Measurements from ENCODE around the gene AOC2.

Gene AOC2

DNA sequence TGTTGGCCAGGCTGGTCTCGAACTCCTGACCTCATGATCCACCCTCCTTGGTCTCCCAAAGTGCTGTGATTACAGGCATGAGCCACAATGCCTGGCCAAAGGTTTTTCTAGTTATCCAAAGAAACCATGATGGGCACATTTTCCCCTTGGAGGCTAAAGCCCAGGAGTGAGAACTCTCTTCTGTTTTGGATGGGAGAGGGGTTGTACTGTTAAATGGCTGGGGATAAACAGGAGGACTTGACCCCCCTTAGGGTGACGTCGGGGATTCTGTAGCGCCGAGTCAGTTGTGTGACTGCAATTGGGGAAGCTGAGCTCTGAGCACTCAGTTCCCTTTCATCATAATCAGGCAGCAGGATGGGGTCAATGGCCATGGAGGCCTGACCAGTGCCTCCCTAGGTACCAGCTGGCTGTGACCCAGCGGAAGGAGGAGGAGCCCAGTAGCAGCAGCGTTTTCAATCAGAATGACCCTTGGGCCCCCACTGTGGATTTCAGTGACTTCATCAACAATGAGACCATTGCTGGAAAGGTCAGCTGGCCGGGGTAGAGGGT is 10.7 kb downstream of the AOC2 start:
- TF ChIP-seq GATA3 (IDR thresholded peaks at IDR 0.05; ENCODE audit: low read depth, low read length) = no peak

DNA sequence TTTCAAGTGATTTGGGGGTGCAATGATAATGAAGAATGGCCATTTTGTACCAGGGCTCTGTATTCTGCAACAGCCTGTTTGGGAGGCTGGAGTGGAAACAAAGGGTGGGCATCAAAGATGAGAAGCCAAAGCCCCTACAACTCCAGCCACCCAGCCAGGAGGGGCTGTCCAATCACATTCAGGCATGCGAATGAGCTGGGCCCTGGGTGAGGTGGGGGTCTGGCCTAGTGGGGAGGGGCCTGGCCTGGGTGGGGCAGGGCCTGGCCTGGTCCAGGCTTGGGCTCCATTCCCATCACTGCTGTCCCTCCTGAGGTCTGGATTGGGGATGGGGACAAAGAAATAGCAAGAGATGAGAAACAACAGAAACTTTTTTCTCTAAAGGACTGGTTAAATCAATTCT is 13.0 kb downstream of the AOC2 start:
- TF ChIP-seq GATA2 (IDR thresholded peaks at IDR 0.05; ENCODE audit: low read depth, low read length) (no peak), GATA3 (IDR thresholded peaks at IDR 0.05; ENCODE audit: low read depth, low read length) (no peak)

DNA sequence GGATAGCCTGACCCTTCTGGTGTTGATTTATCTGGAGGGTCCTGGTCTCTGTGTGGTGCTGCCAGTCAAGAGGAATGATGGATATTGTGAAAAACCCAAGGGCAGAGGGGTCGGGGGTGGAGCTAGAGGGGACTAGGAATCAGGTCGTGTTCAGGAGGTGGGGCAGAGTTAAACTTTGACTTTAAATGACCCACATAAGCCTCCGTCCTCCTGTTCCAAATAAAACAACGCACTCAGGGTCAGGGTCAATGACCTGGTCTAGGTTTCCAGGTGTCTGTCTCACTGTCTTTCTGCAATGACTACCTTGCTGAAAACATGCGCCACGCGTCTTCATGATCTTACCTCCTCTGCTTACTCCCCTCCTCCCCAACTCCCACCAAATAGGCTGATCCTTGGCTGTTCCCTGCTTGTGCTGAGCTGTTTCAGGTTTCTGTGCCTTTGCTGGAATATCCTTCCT is 21.3 kb downstream of the AOC2 start:
- TF ChIP-seq GATA2 (IDR thresholded peaks at IDR 0.05; ENCODE audit: low read depth, low read length) = no peak
- no peak for TF ChIP-seq GATA3 (IDR thresholded peaks at IDR 0.05; ENCODE audit: low read depth, low read length)

DNA sequence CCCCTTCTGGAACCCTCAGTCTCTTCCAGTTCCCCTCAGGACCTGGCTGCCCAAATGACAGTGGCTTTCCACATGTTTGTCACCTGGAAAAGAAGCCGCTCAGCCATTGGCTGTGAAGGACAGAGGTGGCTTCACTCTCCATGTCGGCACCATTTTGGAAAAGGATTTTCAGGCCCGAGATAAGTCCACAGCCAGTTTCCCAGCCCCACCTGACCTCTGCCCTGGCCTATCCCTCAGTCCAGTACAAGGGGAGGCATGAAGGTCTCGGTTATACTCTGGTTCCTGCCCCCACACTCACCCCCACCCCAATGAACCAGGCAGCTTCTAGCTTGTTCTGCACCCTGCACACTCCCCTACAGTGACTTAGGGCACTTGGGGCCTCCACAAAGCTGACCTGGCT is 21.8 kb downstream of the AOC2 start:
- no peak for TF ChIP-seq GATA3 (IDR thresholded peaks at IDR 0.05; ENCODE audit: low read depth, low read length)
- no peak for TF ChIP-seq GATA2 (IDR thresholded peaks at IDR 0.05; ENCODE audit: low read depth, low read length)

DNA sequence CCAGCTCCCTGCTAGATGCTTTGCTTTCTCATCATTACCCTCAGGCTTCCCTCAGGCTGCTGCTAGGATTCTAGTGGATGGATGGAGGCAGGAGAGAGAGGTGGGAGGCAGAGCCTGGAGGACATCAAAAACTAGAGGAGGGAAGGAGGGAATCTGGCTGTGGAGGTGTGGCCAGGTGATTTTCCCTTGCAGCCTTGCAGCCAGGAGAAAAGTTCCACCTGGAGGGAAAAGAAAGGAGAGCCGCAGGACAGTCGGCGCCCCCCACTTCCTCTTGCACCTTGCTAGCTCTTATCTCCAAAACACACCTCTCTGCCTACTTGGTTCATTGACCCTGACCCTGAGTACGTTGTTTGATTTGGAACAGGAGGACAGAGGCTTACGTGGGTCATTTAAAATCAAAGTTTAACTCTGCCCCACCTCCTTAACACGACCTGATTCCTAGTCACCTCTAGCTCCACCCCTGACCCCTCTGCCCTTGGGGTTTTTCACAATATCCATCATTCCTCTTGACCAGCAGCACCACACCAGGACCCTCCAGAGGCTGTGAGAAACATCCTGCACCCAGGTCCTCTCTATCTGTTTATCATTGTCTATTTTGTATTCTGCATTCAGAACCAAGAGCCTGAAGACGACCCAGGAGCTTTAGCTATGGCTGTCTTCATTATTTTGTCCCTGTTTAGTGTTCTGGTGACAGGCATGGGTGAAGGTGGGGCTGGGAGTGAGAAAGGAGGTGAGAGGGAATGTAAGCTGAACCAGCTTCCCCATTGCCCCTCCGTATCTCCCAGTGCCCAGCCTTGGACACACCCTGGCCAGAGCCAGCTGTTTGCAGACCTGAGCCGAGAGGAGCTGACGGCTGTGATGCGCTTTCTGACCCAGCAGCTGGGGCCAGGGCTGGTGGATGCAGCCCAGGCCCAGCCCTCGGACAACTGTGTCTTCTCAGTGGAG is 22.5 kb downstream of the AOC2 start:
- no peak for TF ChIP-seq GATA2 (IDR thresholded peaks at IDR 0.05; ENCODE audit: low read depth, low read length)
- TF ChIP-seq GATA3 (IDR thresholded peaks at IDR 0.05; ENCODE audit: low read depth, low read length) = no peak

DNA sequence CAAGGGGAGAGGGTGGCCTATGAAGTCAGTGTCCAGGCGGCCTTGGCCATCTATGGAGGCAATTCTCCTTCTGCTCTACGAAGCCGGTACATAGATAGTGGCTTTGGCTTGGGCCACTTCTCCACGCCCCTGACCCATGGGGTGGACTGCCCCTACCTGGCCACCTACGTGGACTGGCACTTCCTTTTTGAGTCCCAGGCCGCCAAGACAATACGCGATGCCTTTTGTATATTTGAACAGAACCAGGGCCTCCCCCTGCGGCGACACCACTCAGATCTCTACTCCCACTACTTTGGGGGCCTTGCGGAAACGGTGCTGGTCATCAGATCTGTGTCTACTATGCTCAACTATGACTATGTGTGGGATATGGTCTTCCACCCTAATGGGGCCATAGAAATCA is 24.0 kb downstream of the AOC2 start:
- TF ChIP-seq GATA3 (IDR thresholded peaks at IDR 0.05; ENCODE audit: low read depth, low read length) (no peak), GATA2 (IDR thresholded peaks at IDR 0.05; ENCODE audit: low read depth, low read length) (no peak)

DNA sequence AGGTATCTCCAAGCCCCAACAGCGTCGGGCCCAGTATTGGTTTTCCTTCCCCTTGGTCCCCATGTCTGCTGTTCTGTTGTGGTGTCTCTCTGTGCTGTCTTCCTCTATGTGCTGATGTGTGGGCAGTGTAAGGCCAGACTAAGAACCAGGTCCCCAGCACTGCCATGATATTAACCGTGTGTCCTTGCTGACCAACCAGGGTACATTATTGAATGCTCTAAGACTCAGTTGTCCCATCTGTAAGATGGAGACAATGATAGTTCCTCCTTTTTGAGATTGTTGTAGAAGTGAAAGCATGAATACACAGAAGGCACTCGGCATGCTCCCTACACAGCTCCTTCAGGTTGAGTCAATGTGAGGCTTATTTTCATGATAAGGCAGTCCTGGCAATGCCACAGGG is 27.3 kb downstream of the AOC2 start:
- no peak for TF ChIP-seq GATA3 (IDR thresholded peaks at IDR 0.05; ENCODE audit: low read depth, low read length)
- TF ChIP-seq GATA2 (IDR thresholded peaks at IDR 0.05; ENCODE audit: low read depth, low read length) = no peak

DNA sequence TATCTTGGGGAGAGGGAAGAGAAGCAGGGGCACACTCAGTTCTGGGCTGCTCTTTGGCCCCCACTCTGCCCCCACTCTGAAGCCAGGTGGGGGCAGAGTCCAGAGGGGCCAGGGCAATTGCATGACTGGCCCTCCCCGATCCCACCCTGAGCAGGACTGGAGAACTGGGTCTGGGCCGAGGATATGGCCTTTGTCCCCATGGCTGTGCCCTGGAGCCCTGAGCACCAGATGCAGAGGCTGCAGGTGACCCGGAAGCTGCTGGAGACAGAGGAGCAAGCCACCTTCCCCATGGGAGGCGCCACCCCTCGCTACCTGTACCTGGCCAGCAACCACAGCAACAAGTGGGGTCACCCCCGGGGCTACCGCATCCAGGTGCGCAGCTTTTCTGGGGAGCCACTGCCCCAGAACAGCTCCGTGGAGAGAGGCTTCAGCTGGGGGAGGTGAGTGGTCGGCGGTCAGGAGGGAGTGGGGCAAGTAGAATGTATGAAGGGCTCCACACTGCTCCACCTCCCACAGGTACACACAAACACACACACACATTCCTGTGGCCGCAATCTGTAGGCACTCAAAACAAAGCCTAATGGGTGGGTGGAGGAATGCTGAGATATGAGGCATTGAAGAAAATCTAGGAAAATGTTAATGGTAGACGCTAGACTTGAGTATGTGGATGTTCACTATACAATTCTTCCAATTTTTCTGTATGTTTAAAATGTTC is 28.0 kb downstream of the AOC2 start:
- TF ChIP-seq GATA2 (IDR thresholded peaks at IDR 0.05; ENCODE audit: low read depth, low read length) = no peak
- no peak for TF ChIP-seq GATA3 (IDR thresholded peaks at IDR 0.05; ENCODE audit: low read depth, low read length)

DNA sequence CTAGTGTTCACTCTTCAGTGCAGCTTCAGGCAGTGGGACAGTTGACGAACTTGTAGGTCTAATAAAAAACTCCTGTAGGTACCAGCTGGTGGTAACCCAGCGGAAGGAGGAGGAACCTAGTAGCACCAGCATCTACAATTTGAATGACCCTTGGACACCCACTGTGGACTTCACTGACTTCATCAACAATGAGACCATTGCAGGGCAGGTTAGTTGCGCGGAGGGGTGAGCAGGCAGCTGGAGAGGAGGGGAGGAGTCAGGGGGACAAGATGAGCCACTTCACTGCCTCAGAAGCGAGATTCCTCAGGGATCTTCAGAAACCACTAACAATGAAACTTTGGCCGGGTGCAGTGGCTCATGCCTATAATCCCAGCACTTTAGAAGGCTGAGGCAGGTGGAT is 28.9 kb downstream of the AOC2 start:
- TF ChIP-seq GATA3 (IDR thresholded peaks at IDR 0.05; ENCODE audit: low read depth, low read length) (no peak), GATA2 (IDR thresholded peaks at IDR 0.05; ENCODE audit: low read depth, low read length) (no peak)

DNA sequence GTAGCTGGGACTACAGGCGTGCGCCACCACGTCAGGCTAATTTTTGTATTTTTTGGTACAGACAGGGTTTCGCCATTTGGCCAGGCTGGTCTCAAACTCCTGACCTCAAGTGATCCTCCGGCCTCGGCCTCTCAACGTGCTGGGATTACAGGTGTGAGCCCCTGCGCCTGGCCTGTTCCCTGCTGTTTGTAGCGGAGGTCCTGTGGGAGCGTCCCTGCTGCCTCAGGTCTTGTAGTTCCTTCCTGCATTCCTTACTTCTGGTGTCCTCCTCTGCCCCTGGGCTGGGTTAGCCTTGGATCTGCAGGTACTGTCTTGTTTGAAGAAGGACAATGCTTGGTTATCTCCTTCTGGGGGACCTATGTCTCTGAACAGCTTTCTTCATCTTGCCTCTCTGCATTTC is 32.7 kb downstream of the AOC2 start:
- no peak for TF ChIP-seq GATA3 (IDR thresholded peaks at IDR 0.05; ENCODE audit: low read depth, low read length)
- no peak for TF ChIP-seq GATA2 (IDR thresholded peaks at IDR 0.05; ENCODE audit: low read depth, low read length)

DNA sequence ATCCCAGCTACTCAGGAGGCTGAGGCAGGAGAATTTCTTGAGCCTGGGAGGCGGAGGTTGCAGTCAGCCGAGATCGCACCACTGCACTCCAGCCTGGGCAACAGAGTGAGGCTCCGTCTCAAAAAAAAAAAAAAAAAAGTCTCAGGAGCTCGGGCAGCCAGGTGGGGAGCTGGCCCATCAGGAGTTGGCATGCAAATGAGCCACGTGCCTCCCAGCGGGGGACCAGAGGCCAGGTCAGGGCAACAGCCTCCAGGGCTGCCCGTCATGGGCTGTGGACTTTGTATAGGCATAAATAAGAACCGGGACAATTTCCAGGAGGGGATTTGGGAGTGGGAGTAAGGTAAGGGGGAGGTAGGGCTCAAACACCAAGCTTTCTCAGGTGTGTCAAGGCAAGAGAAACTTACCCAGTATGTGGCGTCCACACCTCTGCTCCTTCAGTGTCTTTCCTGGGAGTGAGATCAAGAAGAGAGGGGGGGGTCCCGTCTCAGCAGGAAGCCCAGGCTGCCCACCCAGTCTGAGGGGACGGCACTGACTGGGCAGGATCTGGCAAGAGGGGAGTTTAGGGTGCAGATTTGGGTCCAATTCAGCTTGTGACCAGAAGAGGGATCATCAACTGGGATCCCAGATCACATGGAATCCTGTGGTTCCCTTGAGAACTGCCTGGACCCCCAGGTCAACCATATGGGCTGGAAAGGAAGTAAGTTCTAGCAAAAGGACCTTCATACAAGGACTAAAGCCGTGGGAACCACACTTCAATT is 33.9 kb downstream of the AOC2 start:
- no peak for TF ChIP-seq GATA2 (IDR thresholded peaks at IDR 0.05; ENCODE audit: low read depth, low read length)
- no peak for TF ChIP-seq GATA3 (IDR thresholded peaks at IDR 0.05; ENCODE audit: low read depth, low read length)

DNA sequence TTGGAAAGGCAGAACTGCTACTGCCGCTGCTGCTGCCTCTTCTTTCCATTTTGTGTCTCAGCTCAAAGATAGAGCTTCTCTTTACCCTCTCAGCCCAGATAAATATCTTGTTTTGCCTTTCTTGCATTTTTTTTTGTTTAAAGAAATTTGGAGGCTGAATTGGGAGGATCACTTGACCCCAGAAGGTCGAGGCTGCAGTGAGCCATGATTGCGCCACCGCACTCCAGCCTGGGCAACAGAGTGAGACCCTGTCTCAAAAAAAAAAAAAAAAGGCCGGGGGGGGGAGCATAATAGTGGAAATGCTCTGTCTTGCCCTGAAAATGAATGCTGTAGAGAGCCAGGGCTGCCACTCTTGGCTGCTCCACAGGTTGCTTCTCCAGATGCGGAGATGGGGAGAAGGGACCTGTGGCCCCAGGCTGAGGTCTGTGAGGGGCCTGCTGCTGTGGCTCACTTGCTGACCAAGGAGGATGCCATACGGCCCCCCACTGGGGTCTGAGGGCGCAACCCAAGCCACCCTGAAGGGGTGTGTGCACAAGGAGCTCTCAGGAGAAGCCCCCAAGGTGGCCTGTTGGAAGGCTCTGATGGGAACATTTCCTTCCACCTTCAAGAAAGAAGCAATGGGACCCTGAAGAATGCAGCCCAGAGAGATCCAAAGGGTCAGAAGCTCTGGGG is 34.7 kb downstream of the AOC2 start:
- no peak for TF ChIP-seq GATA2 (IDR thresholded peaks at IDR 0.05; ENCODE audit: low read depth, low read length)
- no peak for TF ChIP-seq GATA3 (IDR thresholded peaks at IDR 0.05; ENCODE audit: low read depth, low read length)

DNA sequence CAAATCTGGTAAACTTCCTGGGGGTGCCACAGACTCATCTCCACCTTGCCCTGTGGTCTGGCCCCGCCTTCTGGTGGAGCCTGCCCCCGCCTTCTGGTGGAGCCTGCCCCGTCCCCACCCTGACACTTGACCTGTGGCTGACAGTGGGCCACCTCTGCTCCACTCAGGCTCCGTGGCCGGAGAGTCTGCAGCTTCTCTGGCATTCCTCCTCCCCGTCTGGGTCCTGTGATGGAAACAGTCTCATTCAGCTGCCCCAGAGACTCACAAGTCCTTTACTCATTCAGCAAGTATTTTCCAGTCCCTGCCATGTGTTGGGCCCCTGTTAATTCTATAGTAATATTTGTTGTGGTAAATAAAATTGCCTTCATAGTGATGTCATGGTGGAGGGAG is 35.2 kb downstream of the AOC2 start:
- TF ChIP-seq GATA2 (IDR thresholded peaks at IDR 0.05; ENCODE audit: low read depth, low read length) (no peak), GATA3 (IDR thresholded peaks at IDR 0.05; ENCODE audit: low read depth, low read length) (no peak)

All from SH-SY5Y (cell line).